Peyer's patch (tissue), 4 donors: Measurements from ENCODE around the gene CYLC2.

Source experiments
- CTCF ChIP-seq, 6 experiments: fragments of 450-650 bp in 4 of 6; fragments of 200-600 bp in 2 of 6; sonication (generic) in 1 of 6; IDR thresholded peaks; one replicate each; pipeline ENCODE4 v1.5.1; 2017 to 2019; ENCODE audit warnings: antibody characterized with exemption in 6 of 6, mild to moderate bottlenecking in 3 of 6, moderate library complexity in 1 of 6
- POLR2A ChIP-seq, 2 donors: fragments of 450-650 bp; IDR thresholded peaks; one replicate each; pipeline ENCODE4 v1.5.1; 2017; ENCODE audit warnings: antibody characterized with exemption in 2 of 2, mild to moderate bottlenecking in 2 of 2, moderate library complexity in 2 of 2

GRCh38 chr9:103025796-103026195 lies 30.7 kb downstream of the CYLC2 start:
- TF ChIP-seq POLR2A (IDR thresholded peaks at IDR 0.05) (no peak), CTCF (IDR thresholded peaks at IDR 0.05) (no peak)
